GM10248 (cell line): ENCODE results near the gene PSMB10.

Experiments
- CTCF ChIA-PET: fragments of 300-600 bp; sonication (Branson Sonifier 250); formaldehyde crosslinking; extraction: SDS; loops from one replicate; lab custom pipeline; 2021; ENCODE audit warnings: antibody characterized with exemption; lab: Yijun Ruan, JAX
- POLR2A ChIA-PET: fragments of 350-650 bp; sonication (Branson Sonifier 250); formaldehyde crosslinking; extraction: SDS; loops from one replicate; lab custom pipeline; 2020; ENCODE audit warnings: antibody characterized with exemption; lab: Yijun Ruan, JAX
- DNase-seq: peaks from one replicate; pipeline ENCODE4 v3.0.0; 2012; ENCODE audit errors: extremely low spot score
- TF ChIP-seq, protein P1 (sequence below): IDR thresholded peaks from 2 replicates; pipeline ENCODE4 v1.5.1; 2012; ENCODE audit warnings: mild to moderate bottlenecking, low read depth; ENCODE audit errors: extremely low read depth, missing control alignments, control extremely low read depth

PSMB10 gene

GRCh38 chr16:67967958-67968399, 31.3 kb upstream of the PSMB10 start:
- DNase-seq, result peak; percentile 57
- POLR2A ChIA-PET, result interaction anchor here (0.6 kb wide), 1 partner anchor 103 kb away, joined by 3 read pairs; no protein-coding TSS in a partner anchor
- CTCF ChIA-PET, result interaction anchor here (1.7 to 1.8 kb wide), 2 partner anchors 23 to 73 kb away, joined by 5 read pairs; no protein-coding TSS in a partner anchor
- TF ChIP-seq, protein P1, sequence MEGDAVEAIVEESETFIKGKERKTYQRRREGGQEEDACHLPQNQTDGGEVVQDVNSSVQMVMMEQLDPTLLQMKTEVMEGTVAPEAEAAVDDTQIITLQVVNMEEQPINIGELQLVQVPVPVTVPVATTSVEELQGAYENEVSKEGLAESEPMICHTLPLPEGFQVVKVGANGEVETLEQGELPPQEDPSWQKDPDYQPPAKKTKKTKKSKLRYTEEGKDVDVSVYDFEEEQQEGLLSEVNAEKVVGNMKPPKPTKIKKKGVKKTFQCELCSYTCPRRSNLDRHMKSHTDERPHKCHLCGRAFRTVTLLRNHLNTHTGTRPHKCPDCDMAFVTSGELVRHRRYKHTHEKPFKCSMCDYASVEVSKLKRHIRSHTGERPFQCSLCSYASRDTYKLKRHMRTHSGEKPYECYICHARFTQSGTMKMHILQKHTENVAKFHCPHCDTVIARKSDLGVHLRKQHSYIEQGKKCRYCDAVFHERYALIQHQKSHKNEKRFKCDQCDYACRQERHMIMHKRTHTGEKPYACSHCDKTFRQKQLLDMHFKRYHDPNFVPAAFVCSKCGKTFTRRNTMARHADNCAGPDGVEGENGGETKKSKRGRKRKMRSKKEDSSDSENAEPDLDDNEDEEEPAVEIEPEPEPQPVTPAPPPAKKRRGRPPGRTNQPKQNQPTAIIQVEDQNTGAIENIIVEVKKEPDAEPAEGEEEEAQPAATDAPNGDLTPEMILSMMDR, result no peak

- POLR2A ChIA-PET, result no interaction called here
- TF ChIP-seq, protein P1, result peak; percentile 23
- CTCF ChIA-PET, result interaction anchor here (0.8 to 2.1 kb wide), 6 partner anchors 14 to 74 kb away, joined by 3 to 6 read pairs (median 4); no protein-coding TSS in a partner anchor
- DNase-seq, result no peak
Observed at GRCh38 chr16:67967183-67967957, 30.7 kb upstream of the PSMB10 start.

- TF ChIP-seq, protein P1, result no peak
- CTCF ChIA-PET, result interaction anchor here (0.8 to 2.1 kb wide), 8 partner anchors 11 to 150 kb away, joined by 3 to 6 read pairs (median 3); no protein-coding TSS in a partner anchor
- no peak for DNase-seq
- POLR2A ChIA-PET, result no interaction called here
Observed at GRCh38 chr16:67966549-67967182, 30.0 kb upstream of the PSMB10 start.

- CTCF ChIA-PET, result interaction anchor here (0.8 to 2.2 kb wide), 13 partner anchors 10 to 149 kb away, joined by 3 to 9 read pairs (median 3); partner anchors contain the start of gene LCAT
- POLR2A ChIA-PET, result no interaction called here
- no peak for DNase-seq
- TF ChIP-seq, protein P1, result no peak
Observed at GRCh38 chr16:67965668-67966548, 29.3 kb upstream of the PSMB10 start.

- no peak for DNase-seq
- ChIA-PET CTCF (interaction anchor here (0.7 to 2.2 kb wide), 5 partner anchors 12 to 76 kb away, joined by 3 to 9 read pairs (median 4); no protein-coding TSS in a partner anchor), POLR2A (interaction anchor here (0.7 kb wide), 1 partner anchor 29 kb away, joined by 3 read pairs; no protein-coding TSS in a partner anchor)
- TF ChIP-seq, protein P1, result no peak
Observed at GRCh38 chr16:67964477-67965131, 28.0 kb upstream of the PSMB10 start.
